Measurements from ENCODE around the gene MAZ. TPM values are rescaled to one million over a fixed set of nuclear protein-coding genes. Genes with fewer than 3 reads are reported as not detected.

The MAZ gene
- total and polyA plus RNA-seq, 8 donors: 11.7 to 865 (median 110) TPM

- H3K36me3 ChIP-seq: peaks cover 15 to 25% (median 23%) of the 10 kb centered on the region in 4 donors
- H3K4me1 ChIP-seq: peaks cover 67 to 90% (median 88%) of the 10 kb centered on the region in 4 donors
- no peaks in the 10 kb centered on the region for H3K9me3 ChIP-seq
- peak overlapping the region; percentile 55 to 61 (median 55) for H3K4me3 ChIP-seq
- H3K27me3 ChIP-seq: peaks cover 0 to 22% (median 0%) of the 10 kb centered on the region in 3 donors
- no peak for DNase-seq
- WGBS, 5 donors: 68 to 84% (median 75%) methylated on average over 7 to 9 of the region's 9 CpGs
- intact Hi-C loops (cut with DNase I; ENCODE audit: low total_unique reads): no loop called here
- H3K27ac ChIP-seq: peak overlapping the region; percentile 51 to 96 (median 91)
- no peak for TF ChIP-seq EP300 (IDR thresholded peaks at IDR 0.05)
Measured at GRCh38 chr16:29812754-29813643, 6.7 kb downstream of the MAZ start.

GRCh38 chr16:29813644-29814562 lies 7.6 kb downstream of the MAZ start:
- DNase-seq: peak in 1 of 2 donors; percentile 28
- H3K9me3 ChIP-seq: no peaks in the 10 kb centered on the region
- H3K36me3 ChIP-seq: peaks cover 10 to 27% (median 26%) of the 10 kb centered on the region in 4 donors
- H3K4me3 ChIP-seq: peak overlapping the region in 1 of 4 donors; percentile 61
- H3K27ac ChIP-seq: peak overlapping the region in 3 of 5 donors; percentile 88 to 96 (median 94)
- no peak for TF ChIP-seq EP300 (IDR thresholded peaks at IDR 0.05)
- TF ChIP-seq POLR2AphosphoS5 (IDR thresholded peaks at IDR 0.05): no peak
- H3K27me3 ChIP-seq: peaks cover 0 to 22% (median 0%) of the 10 kb centered on the region in 3 donors
- peaks cover 60 to 90% (median 88%) of the 10 kb centered on the region in 4 donors for H3K4me1 ChIP-seq
- WGBS, 5 donors: 73 to 83% (median 79%) methylated on average over 24 of the region's 24 CpGs
- intact Hi-C loops (cut with DNase I; ENCODE audit: low total_unique reads): no loop called here

GRCh38 chr16:29814592-29814991 lies 8.3 kb downstream of the MAZ start:
- TF ChIP-seq POLR2A (IDR thresholded peaks at IDR 0.05): no peak
- no peak for TF ChIP-seq POLR2AphosphoS5 (IDR thresholded peaks at IDR 0.05)
- TF ChIP-seq CTCF (IDR thresholded peaks at IDR 0.05): no peak
- TF ChIP-seq EP300 (IDR thresholded peaks at IDR 0.05): no peak
- no peaks in the 10 kb centered on the region for H3K9me3 ChIP-seq
- 80 to 93% (median 88%) methylated on average over 5 of the region's 5 CpGs for WGBS, 5 donors
- peaks cover 0 to 22% (median 0%) of the 10 kb centered on the region in 3 donors for H3K27me3 ChIP-seq
- intact Hi-C loops (cut with DNase I; ENCODE audit: low total_unique reads): no loop called here
- H3K4me1 ChIP-seq: peaks cover 55 to 90% (median 88%) of the 10 kb centered on the region in 4 donors
- peaks cover 3 to 27% (median 24%) of the 10 kb centered on the region in 4 donors for H3K36me3 ChIP-seq
- DNase-seq: no peak
- H3K27ac ChIP-seq: peak overlapping the region in 4 of 5 donors; percentile 94 to 98 (median 96)
- peak overlapping the region in 1 of 4 donors; percentile 87 for H3K4me3 ChIP-seq

GRCh38 chr16:29815032-29815721 lies 8.8 kb downstream of the MAZ start:
- Histone ChIP-seq H3K4me3 (peak overlapping the region; percentile 64 to 87 (median 71)), H3K36me3 (peaks cover 0 to 23% (median 19%) of the 10 kb centered on the region in 4 donors), H3K27ac (peak overlapping the region; percentile 12 to 98 (median 96)), H3K4me1 (peaks cover 55 to 90% (median 88%) of the 10 kb centered on the region in 4 donors), H3K9me3 (no peaks in the 10 kb centered on the region), H3K27me3 (peaks cover 0 to 22% (median 0%) of the 10 kb centered on the region in 3 donors)
- DNase-seq: peak in 1 of 2 donors; percentile 49
- intact Hi-C loops (cut with DNase I; ENCODE audit: low total_unique reads): no loop called here
- no peak for TF ChIP-seq CTCF (IDR thresholded peaks at IDR 0.05)
- no peak for TF ChIP-seq POLR2A (IDR thresholded peaks at IDR 0.05)
- no peak for TF ChIP-seq EP300 (IDR thresholded peaks at IDR 0.05)
- TF ChIP-seq POLR2AphosphoS5 (IDR thresholded peaks at IDR 0.05): no peak
- 4 to 7% (median 6%) methylated on average over 37 to 39 of the region's 39 CpGs for WGBS, 5 donors
